ENCODE measurements around the gene PDE10A.

PDE10A gene

DNA sequence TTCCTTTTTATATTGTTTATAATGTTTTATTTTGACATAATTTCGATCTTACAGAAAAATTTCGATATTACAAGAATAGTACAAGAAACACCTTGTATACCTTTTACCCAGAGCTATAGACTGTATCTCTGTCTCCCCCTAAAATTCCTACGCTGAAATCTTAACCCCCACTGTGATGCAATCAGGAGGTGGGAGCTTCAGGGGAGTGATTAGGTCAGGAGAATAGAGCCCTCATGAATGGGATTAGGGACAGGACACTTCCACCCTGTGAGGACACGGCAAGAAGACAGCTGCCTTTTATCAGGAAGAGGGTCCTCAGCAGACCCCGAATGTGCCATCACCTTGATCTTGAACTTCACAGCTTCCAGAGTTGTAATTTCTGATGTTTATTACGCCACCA, 204.9 kb downstream of the PDE10A start:
- no peak for DNase-seq

DNA sequence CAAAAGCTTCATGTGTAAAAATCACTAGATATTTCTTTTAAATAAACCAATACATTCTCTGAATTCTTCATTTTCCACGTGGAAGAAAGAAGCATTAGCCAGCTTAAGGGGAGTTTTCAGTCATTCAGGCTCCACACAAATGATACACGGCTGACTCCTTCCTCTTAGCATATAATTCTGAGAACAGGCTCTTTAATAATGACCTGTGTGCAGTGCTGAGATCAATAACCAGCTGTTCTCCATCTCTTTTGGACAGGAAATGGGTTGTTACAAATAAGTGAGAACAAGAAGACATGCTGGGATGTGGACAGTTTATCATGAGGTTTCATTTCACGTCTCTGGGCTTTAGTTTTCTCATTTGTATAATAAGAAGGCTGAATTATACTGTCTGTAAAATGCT, 206.8 kb downstream of the PDE10A start:
- no peak for DNase-seq

DNA sequence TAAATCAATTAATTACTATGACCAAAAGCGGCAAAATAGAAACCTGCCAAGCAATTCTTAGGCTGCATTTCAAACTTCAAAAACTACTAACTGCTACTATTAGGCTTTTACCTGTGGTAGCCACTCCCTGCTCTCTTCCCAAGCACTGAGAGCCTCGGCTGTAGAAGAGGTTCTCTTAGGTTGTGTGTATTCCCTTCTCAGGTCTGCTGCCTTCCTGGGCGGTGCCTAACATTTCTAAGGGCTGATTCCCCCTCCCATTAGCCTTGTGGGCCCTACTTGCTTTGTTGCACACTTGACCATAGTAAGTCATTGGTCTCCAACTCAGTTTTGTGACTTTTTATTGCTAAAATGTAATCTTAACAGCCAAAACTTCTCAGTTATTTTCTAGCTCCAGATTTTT, 207.6 kb downstream of the PDE10A start:
- no peak for DNase-seq

DNA sequence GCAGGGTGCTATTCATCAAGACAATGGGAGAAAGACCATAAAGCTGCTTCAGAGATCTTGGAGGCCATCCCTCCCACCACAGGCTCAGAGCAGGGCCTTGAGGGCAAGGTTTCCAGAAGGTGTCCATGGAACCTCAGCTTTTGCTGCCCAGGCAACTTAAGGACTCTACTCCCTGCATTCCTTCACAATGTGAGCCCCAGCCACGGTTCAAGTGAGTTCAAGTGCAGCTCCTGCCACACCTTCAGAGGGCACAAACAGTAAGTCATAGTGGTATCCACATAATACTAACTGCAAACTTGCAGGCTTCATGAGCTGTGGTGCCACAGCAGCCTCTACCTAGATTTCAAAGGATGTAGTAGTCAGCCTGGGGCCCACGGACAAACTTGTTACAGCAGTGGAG, 209.6 kb downstream of the PDE10A start:
- DNase-seq, result no peak

DNA sequence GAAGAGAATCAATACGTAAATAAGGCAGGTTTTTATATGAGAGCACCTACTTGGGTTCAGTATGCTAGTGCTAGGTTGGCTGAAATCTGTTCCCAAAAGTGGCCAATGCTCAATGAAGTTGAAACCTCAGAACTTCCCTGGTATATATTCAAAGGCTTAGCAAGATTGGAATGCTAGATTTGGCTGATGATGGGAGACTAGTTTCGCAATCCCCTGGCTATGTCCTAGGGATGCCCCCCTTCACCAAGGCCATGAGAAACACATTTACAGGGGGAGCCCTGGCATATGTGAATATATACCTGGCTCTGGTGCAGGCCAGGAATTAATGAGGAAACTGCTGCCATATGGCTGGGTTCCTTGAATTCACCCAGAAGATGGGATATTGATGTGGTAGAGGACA, 211.2 kb downstream of the PDE10A start:
- DNase-seq, result no peak

DNA sequence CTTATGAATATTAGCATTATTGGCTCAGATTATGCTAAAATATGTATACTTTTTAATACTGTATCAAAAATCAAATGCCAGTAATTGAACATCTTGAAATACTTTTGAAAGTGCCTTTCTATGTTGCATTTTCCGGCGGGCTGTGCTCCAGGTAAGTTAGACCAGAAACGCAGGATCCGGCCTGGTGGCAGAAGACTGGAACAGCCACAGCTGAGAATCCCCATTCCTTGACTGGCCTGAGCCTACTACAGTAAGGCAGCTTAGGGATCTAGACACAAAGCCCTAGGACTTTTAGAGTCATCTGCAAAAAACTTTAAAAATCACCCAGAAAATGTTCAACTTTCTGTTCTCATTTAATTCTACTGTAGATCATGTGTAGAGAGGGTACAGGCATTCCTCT, 214.8 kb downstream of the PDE10A start:
- no peak for DNase-seq

DNA sequence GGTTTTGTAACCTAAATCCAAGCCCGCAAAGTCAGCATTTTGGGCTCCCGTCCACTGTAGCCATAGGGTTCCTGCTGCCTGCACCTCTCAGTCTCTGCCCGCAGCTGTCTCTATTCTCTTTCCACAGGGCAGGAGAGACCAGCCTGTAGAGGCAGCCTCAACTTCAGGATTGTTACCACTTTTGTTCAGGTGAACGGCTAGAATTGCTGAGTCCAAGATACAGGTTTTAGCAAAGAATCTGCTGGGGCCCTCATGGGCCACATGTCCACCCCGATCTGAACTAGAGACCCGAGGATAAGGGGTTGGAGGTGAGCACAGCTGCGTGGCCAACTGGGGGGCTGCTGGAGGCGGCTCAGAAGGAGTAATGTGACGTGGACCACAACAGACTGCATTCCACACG, 215.9 kb downstream of the PDE10A start:
- DNase-seq, result no peak

DNA sequence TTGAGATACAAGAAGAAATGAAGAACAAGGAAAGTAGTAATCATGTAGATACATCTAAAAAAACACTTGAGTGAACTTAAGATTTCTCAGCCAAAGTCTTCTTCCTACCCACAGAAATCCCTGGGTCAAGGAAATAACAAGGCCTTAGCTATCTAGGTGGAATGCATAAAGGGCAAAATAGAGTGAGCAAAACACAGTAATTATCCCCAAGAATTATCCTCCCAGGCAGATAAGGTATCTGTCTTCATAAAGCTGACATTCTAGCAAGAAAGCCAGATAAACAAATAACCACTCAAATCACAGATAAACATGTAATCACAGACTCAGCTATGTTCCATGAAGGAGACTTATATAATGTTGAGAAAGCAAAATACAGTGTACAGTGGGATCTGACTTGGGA, 216.7 kb downstream of the PDE10A start:
- no peak for DNase-seq

DNA sequence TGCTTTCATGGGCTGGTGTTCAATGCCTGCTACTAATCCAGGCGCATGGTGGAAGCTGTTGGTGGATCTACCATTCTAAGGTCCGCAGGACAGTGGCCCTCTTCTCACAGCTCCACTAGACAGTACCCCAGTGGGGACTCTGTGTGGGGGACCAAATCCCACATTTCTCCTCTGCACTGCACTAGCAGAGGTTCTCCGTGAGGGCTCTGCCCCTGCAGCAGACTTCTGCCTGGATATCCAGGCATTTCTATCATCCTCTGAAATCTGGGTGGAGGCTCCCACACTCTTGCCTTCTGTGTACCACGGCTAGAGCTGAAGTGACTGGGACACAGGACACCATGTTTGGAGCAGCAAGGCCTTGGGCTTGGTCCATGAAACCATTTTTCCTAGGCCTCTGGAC, 219.6 kb downstream of the PDE10A start:
- DNase-seq, result no peak

DNA sequence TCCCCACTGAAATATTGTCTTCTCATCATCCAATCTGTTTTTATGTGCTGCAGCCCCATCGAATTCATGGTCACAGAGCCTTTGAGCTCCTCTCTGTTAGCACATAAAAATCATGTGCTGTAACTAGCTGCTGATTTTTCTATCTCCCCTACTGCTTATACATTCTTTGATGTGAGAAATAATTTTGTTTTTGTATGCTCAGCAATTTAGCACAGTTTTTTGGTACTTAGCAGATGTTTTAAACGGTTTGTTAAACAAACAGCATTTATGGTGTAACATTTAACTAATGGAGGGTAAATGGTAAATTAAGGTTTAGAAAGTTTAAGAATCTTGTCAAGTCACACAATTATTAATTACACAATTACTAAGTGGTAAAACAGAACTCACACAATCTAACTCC, 221.9 kb downstream of the PDE10A start:
- DNase-seq, result no peak

DNA sequence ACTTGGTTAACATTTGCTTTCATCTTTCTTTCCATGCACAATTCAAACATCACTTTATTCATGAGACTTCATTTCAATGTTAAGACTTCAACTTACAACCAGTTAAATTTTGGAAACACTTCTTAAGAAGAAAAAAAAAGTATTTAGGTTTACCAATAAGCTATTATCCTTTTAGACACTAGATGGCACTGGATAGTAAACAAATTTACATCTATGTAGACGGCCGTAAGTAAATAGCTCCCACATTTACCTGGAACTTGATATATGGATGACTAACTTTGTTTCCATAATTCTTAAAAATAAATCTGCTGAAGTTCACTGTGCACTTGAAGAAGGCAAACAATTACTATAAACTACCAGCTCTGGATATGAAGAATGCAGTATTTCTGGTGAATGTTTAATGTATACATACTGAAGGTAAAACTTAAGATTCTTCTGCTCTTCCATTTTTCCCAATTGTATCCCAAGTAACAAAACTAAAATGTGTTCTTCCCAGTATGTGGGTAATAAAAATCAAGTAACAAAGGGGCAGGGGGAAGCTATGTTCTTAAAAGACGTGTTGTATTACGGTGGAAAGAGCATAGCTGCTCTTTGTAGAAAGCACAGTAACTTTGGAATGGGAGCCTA, 223.0 kb downstream of the PDE10A start:
- no peak for DNase-seq

DNA sequence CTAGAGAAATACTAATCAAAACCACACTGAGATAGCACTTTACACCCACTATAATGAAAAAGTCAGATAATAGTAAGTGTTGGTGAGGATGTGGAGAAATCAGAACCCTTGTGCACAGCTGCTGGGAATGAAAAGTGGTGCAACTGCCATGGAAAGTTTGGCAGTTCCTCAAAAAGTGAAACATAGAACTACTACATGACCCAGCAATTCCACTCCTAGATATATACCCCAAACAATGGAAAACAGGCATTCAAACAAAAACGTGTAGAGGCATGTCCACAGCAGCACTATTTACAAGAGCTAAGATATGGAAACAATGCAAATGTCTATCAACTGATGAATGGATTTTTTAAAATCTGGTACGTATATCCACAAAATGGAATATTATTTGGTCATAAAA, 236.1 kb downstream of the PDE10A start:
- DNase-seq, result no peak

DNA sequence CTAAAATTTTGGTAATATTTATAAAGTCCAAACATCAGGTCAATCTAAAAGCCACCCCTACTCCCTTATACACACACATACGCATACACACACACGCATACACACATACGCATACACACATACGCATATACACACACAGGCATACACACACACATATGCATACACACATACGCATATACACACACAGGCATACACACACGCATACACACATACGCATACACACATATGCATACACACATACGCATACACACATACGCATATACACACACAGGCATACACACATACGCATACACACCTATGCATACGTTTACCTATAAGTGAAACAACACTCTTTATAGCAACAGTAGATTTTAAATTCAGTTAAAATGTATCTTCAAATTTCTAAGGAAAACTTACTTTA, 240.8 kb downstream of the PDE10A start:
- no peak for DNase-seq

DNA sequence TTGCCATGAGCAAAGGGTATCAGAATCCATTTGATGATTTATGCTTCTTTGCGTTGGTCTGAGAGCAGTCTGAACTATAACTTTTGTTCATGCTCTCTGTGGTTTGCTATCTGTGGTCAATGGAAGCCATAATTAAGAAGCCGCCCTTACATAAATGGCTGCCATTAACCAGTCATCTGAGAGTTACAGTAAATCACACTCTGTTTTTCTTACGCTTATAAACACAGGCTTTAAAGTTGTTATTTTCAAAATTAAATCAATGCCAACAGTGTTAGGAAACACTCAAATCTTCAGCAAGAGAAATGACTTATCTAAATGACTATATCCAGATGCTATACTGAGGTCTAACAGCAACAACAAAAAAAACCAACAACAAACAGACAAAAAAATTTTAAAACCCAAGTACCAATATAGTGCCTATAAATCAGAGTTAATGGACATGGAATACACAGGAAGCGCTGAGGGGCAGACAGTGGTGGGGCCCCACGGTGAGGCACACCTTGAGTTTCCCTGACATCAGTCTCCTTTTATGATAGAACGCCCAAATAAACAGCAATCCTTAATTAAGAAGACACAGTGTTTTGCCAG, 245.7 kb downstream of the PDE10A start:
- DNase-seq, result no peak

DNA sequence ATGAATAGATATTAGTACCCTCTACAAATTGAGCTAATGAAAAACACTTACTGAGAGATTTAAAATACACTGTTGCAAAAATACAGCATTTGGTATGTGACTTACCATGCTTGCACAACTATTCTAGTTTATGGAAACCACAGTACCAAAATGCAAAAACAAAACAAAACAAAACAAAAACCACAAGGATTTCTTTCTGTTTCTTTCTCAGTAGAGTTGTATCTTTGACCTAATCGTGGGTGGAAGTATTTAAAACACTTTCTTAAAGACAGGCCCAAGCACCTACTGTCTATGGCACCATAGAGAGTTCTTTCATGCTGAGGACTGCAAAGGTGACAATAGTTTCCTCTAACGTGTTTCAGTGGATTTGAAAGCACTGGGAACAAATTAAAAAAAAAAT, 258.3 kb downstream of the PDE10A start:
- no peak for DNase-seq

DNA sequence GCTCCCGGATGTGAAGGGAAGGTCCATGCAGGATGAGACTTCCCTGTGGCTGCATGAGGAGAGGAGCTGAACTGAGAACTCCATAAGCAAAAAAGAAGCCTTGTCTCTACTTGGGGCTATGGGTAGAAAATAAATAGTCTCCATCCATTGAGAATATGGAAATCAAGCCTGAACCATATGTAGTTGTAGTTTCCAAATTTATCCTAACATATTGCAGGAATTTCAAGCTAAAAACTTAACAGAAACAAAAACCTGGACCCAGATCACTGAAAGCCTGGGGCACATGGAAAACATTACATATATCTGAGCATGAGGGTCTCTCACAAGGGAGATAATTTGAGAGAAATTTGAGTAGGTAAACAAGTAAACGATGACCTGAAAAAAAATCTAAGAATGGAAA, 258.7 kb downstream of the PDE10A start:
- DNase-seq, result no peak

DNA sequence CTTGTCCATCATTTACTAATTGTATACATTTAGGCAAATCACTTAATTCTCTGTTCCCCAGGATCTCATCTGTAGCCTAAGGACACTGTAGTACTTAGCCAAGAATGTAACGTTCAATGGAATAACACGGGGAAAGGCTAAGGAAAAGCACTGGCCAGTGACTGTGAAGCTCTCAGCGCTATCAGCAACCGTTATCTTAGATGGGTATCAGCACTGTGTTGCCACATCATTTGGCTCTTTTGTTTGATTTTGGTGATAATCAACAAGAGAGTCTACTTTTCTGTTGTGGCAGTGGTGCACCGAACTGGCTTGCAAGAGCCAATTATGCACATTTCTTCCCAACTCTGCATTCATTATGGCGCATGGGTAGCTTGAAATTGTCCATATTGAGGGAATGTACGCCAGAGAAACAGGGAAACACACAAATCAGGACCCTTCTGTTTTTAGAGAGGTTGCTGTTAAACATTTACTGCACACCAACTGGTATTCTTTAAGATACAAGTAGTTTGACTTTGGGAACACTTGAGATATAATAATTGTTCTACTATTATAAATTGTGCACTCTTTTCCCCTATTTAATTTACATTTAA, 259.9 kb downstream of the PDE10A start:
- no peak for DNase-seq

DNA sequence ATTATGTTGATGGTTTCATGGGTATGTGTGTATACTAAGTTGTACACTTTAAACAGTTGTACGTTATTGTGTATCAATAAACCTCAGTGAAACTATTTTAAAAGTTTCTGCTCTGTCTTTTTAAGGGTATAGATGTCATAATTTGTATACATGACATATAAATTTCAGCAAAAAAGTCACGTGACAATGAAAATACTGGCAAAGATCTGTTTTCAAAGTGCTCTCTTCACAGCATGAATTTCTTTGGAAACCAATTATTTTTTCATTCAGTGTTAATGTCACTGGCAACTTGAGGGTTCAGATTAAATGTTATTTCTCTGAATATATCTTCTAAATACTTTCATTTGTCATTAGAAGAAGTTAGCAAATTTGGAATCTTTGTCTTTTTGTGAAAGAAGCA, 261.9 kb downstream of the PDE10A start:
- DNase-seq, result no peak

DNA sequence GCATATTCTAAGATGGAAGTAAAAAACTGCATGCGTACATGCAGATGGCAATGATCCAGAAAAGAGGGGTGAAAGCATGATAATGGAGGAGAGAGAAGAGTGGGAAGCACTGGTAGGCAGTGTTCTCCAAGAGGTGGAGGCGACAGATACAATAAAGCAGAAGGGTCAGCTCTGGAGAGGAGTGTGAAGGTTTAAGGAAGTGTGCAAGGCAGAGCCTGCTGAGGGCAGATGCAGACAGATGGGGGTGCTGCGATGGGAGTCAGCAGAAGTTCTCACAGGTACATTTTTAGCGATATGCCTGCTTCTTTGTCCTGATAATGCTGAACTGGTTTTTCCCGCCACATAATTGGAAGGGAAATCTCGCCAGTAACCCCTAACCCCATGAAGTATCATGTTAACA, 272.6 kb downstream of the PDE10A start:
- no peak for DNase-seq

DNA sequence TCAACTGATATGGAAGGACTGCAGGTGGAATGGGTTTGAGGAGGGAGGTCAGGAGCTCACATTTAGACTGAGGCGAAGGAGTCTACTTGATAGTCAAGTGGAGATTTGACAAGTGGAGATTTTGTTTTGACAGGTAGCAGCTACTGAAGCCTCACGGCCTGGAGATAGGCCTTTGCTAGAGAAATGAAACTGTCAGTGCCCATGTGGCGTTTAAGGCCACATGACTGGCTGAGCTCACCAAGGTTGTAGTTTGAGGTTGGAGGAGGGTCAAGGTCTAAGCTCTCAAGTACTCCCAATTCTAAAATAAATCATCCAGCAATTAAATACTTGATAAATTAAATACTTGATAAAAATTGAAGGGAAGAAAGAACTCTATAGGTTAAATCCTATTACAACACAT, 273.5 kb downstream of the PDE10A start:
- no peak for DNase-seq

DNA sequence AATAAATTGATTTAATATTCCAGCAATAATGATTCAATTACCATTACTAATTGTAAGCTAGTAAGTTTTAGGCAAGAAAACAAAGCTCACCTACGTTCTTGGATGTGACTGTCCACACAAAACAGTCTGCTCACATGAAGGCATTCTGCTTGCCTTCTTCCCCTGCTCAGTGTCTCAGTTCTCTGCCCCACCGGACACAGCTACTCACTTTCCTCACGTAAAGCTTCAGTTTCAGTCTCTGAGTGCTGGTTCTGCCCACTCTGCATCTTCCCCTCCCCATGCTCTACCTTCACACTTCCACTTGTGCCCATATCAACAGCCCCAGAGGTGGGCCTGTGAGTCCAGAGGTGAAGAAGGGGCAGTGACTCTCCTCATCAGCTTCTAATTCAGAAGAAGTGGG, 279.7 kb downstream of the PDE10A start:
- DNase-seq, result no peak

DNA sequence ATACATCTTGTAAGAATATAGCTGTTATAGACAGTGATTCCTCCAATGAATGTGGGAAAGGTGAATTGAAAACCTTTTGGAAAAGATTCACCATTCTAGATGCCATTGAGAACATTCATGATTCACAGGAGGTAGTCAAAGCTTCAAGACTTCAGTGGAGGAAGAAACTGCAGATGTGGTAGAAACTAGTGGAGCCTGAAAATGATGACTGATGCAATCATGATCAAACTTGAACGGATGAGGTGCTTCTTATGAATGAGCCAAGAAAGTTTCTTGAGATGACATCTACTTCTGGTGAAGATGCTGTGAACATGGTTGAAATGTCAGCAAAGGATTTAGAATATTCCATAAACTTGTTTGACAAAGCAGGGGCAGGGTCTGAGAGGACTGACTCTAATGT, 286.9 kb downstream of the PDE10A start:
- DNase-seq, result no peak

DNA sequence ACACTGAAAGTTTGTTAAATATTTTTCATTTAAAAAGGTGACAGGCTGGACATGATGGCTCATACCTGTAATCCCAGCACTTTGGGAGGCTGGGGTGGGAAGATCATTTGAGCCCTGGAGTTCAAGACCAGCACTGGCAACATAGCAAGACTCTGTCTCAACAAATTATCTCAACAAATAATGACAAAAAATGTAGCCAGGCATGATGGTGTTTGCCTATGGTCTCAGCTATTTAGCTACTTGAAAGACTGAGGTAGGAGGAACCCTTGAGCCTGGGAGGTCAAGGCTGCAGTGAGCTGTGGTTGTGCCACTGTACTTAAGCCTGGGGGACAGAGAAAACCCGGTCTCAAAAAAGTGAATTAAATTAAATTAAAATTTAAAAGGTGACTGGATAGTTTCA, 297.7 kb downstream of the PDE10A start:
- no peak for DNase-seq

DNA sequence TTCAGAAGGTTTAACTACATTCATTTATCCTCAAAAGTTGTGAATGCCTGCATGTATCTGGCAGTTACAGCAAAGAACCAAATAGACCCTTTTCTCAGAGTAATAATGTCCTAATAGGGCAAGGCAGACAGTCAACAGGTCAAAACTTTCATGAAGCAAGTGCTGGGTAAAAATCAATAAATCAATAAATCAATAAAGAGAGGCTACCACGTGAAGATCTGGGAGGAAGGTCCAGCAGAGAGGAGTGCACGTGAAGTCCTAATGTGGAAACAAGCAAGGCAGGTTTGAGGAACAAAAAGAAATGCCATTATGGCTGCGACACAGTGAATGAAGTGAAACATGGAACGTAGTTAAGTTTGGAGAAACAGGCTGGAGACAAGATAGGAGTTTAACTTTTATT, 317.3 kb downstream of the PDE10A start:
- DNase-seq, result no peak

DNA sequence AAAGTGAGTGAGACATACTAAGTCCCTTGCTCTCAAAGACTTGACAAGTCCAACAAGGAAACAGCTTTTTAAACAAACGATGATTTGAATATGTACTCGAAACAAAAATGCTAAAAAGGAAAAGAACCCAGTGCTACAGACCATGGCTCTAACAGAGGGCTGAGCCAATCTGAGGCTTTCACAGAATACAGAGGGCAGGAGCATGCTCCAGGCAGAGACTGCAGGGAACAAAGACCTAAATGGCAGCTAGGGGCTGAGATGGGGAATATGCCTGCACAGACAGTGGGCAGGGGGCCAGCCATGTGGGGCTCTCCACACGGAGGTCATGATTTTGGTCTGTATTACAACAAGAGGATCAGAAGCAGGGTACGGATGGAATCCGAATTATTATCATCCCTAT, 322.5 kb downstream of the PDE10A start:
- DNase-seq, result no peak

Data from NCI-H187 treated with DMSO at 0.1 percent for 48 hours (cell line).